GM23248 (cell line): ENCODE data around the gene DNAJC3.

Source experiments
- EZH2 ChIP-seq: fragments of 200-600 bp; sonication (generic); IDR thresholded peaks from 2 replicates; pipeline ENCODE4 v1.6.1; 2018; ENCODE audit warnings: antibody characterized with exemption, mild to moderate bottlenecking; ENCODE audit not compliant: insufficient read depth, poor library complexity, severe bottlenecking
- EZH2phosphoT487 ChIP-seq: fragments of 200-600 bp; sonication (generic); IDR thresholded peaks from 2 replicates; pipeline ENCODE4 v1.6.1; 2018; ENCODE audit warnings: antibody characterized with exemption, moderate library complexity, mild to moderate bottlenecking, low read depth; ENCODE audit not compliant: insufficient read depth

- TF ChIP-seq EZH2 (no peak), EZH2phosphoT487 (no peak)
Observed at GRCh38 chr13:95734124-95734523, 57.2 kb downstream of the DNAJC3 start.
